ENCODE results near the gene ATG9B.

The ATG9B gene

DNA sequence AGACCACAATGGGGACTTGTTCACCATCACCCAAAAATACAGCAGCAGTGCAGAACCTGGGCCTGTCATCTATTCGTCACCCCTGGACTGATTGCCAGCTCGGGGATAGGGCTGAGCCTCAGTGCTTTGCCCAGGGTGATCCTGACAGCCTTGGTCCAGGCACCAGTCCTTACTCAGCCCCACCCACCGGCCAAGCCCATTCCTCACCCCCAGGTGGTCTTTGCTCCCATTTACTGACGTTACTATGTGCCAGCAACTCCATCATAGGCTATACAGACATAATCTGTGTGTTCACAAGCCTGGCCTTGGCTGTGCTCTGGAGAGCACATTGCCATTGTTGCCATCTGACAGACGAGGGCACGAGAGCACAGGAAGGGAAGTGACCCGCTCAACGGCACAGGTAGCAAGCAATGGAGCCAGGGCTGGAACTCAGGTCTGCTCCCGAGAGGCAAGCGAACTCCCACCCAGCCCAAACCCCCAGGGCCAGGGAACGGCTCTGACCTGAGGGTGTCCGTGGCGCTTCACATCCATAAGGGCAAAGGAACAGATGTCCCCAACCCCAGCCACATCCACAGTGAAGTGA, 6.8 kb downstream of the ATG9B start:
- peaks cover 11% of the 10 kb centered on the region; the same call in 1 of the 2 replicates for H3K4me1 ChIP-seq (ENCODE audit: low read length)
- H3K4me3 ChIP-seq (ENCODE audit: low read length): peak overlapping the region; percentile 29; the same call in 1 of the 2 replicates
- TF ChIP-seq EZH2 (optimal IDR thresholded peaks at IDR 0.05; ENCODE audit: low read depth, low read length): no peak
- TF ChIP-seq EZH2phosphoT487 (IDR thresholded peaks at IDR 0.05; ENCODE audit: low read length): no peak
- TF ChIP-seq, protein P1, sequence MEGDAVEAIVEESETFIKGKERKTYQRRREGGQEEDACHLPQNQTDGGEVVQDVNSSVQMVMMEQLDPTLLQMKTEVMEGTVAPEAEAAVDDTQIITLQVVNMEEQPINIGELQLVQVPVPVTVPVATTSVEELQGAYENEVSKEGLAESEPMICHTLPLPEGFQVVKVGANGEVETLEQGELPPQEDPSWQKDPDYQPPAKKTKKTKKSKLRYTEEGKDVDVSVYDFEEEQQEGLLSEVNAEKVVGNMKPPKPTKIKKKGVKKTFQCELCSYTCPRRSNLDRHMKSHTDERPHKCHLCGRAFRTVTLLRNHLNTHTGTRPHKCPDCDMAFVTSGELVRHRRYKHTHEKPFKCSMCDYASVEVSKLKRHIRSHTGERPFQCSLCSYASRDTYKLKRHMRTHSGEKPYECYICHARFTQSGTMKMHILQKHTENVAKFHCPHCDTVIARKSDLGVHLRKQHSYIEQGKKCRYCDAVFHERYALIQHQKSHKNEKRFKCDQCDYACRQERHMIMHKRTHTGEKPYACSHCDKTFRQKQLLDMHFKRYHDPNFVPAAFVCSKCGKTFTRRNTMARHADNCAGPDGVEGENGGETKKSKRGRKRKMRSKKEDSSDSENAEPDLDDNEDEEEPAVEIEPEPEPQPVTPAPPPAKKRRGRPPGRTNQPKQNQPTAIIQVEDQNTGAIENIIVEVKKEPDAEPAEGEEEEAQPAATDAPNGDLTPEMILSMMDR (IDR thresholded peaks at IDR 0.05; ENCODE audit: low read length): no peak
- H2AFZ ChIP-seq (ENCODE audit: low read length): peak overlapping the region; percentile 66
- H3K27ac ChIP-seq (ENCODE audit: low read length): no peak overlapping the region
- H3K9me2 ChIP-seq (replicated peaks; ENCODE audit: insufficient read depth, low read length): no peaks in the 10 kb centered on the region
- H3K79me2 ChIP-seq (ENCODE audit: low read length): no peaks in the 10 kb centered on the region
- H3K9ac ChIP-seq (ENCODE audit: low read length): no peak overlapping the region
- H3K4me2 ChIP-seq (ENCODE audit: low read depth, low read length): peak overlapping the region; percentile 76
- 0 out of 2 replicates have a peak, but pooled peaks cover 4% of the 10 kb centered on the region for H3F3A ChIP-seq (ENCODE audit: insufficient read depth, low read length)
- H3K9me3 ChIP-seq (replicated peaks; ENCODE audit: insufficient read depth, low read length): no peaks in the 10 kb centered on the region
- DNase-seq: no peak
- H4K20me1 ChIP-seq (ENCODE audit: insufficient read depth, low read length): no peaks in the 10 kb centered on the region
- no peaks in the 10 kb centered on the region for H3K36me3 ChIP-seq (replicated peaks; ENCODE audit: insufficient read depth, low read length)
- peaks cover 61% of the 10 kb centered on the region for H3K27me3 ChIP-seq (replicated peaks; ENCODE audit: insufficient read depth, low read length)

DNA sequence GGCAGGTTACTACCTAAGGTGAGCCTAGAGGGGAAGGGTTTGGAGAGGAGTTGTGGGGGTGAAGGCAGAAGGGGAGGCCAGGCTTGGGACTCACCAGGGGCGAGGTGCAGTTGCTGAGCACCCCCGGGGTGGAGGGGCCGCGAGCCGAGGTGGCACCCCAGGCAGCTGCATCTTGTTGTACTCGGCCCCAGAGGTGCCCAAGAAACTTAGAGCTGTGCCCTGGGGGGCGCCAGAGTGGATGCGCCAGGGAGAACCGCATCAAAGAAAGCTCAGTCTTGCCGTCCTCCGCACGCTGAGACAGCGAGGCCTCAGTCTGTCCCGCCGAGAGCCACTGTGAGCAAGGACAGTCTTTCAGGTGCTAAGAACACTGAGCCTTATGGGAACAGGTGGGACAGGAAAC, 7.4 kb downstream of the ATG9B start:
- no peak overlapping the region for H3K4me3 ChIP-seq (ENCODE audit: low read length)
- no peak for DNase-seq
- H3K4me1 ChIP-seq (ENCODE audit: low read length): peaks cover 11% of the 10 kb centered on the region; the same call in 1 of the 2 replicates
- peaks cover 66% of the 10 kb centered on the region for H3K27me3 ChIP-seq (replicated peaks; ENCODE audit: insufficient read depth, low read length)
- no peak overlapping the region for H3K9ac ChIP-seq (ENCODE audit: low read length)
- no peaks in the 10 kb centered on the region for H3K36me3 ChIP-seq (replicated peaks; ENCODE audit: insufficient read depth, low read length)
- H3F3A ChIP-seq (ENCODE audit: insufficient read depth, low read length): 0 out of 2 replicates have a peak, but pooled peaks cover 4% of the 10 kb centered on the region
- no peaks in the 10 kb centered on the region for H4K20me1 ChIP-seq (ENCODE audit: insufficient read depth, low read length)
- H3K9me2 ChIP-seq (replicated peaks; ENCODE audit: insufficient read depth, low read length): no peaks in the 10 kb centered on the region
- H3K79me2 ChIP-seq (ENCODE audit: low read length): no peaks in the 10 kb centered on the region
- H3K27ac ChIP-seq (ENCODE audit: low read length): no peak overlapping the region
- no peak overlapping the region for H3K4me2 ChIP-seq (ENCODE audit: low read depth, low read length)
- no peak overlapping the region for H2AFZ ChIP-seq (ENCODE audit: low read length)
- TF ChIP-seq EZH2phosphoT487 (IDR thresholded peaks at IDR 0.05; ENCODE audit: low read length): no peak
- TF ChIP-seq EZH2 (optimal IDR thresholded peaks at IDR 0.05; ENCODE audit: low read depth, low read length): no peak
- no peaks in the 10 kb centered on the region for H3K9me3 ChIP-seq (replicated peaks; ENCODE audit: insufficient read depth, low read length)

- Histone ChIP-seq H3K9me2 (replicated peaks; ENCODE audit: insufficient read depth, low read length) (no peaks in the 10 kb centered on the region), H3K4me2 (ENCODE audit: low read depth, low read length) (no peak overlapping the region), H3F3A (ENCODE audit: insufficient read depth, low read length) (0 out of 2 replicates have a peak, but pooled peaks cover 4% of the 10 kb centered on the region), H3K27ac (ENCODE audit: low read length) (no peak overlapping the region), H4K20me1 (ENCODE audit: insufficient read depth, low read length) (no peaks in the 10 kb centered on the region), H2AFZ (ENCODE audit: low read length) (no peak overlapping the region), H3K9me3 (replicated peaks; ENCODE audit: insufficient read depth, low read length) (no peaks in the 10 kb centered on the region), H3K4me3 (ENCODE audit: low read length) (no peak overlapping the region), H3K4me1 (ENCODE audit: low read length) (peaks cover 11% of the 10 kb centered on the region; the same call in 1 of the 2 replicates), H3K79me2 (ENCODE audit: low read length) (no peaks in the 10 kb centered on the region), H3K36me3 (replicated peaks; ENCODE audit: insufficient read depth, low read length) (no peaks in the 10 kb centered on the region), H3K9ac (ENCODE audit: low read length) (no peak overlapping the region), H3K27me3 (replicated peaks; ENCODE audit: insufficient read depth, low read length) (peaks cover 69% of the 10 kb centered on the region)
- DNase-seq: no peak
- TF ChIP-seq EZH2phosphoT487 (IDR thresholded peaks at IDR 0.05; ENCODE audit: low read length): no peak
- TF ChIP-seq, protein P1 (IDR thresholded peaks at IDR 0.05; ENCODE audit: low read length): no peak
- no peak for TF ChIP-seq EZH2 (optimal IDR thresholded peaks at IDR 0.05; ENCODE audit: low read depth, low read length)
Observed at GRCh38 chr7:151016505-151016904, 7.8 kb downstream of the ATG9B start.

DNA sequence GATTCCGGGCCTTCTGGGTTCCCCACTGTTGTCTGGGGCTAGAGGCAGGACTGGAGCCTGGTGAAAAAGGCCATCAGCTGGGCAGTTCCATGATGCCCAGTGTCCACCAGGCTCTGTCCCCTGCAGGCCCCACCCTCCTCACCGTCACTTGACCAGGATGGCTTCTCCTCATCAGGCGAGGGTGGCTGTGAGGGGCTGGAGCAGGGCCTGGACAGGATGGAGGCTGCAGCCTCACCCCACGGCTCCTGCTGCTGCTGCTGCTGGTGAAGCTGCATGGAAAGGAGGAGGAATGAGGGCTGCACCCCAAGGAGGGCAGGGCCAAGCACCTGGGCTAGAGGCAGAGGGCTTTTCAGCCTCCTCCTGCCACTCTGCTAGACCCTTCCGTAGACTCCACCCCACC, 8.3 kb downstream of the ATG9B start:
- H3K27ac ChIP-seq (ENCODE audit: low read length): no peak overlapping the region
- TF ChIP-seq EZH2phosphoT487 (IDR thresholded peaks at IDR 0.05; ENCODE audit: low read length) (no peak), EZH2 (optimal IDR thresholded peaks at IDR 0.05; ENCODE audit: low read depth, low read length) (no peak)
- TF ChIP-seq, protein P1 (IDR thresholded peaks at IDR 0.05; ENCODE audit: low read length): no peak
- H3K9me3 ChIP-seq (replicated peaks; ENCODE audit: insufficient read depth, low read length): no peaks in the 10 kb centered on the region
- no peak overlapping the region for H3K4me2 ChIP-seq (ENCODE audit: low read depth, low read length)
- no peaks in the 10 kb centered on the region for H3K9me2 ChIP-seq (replicated peaks; ENCODE audit: insufficient read depth, low read length)
- no peak overlapping the region for H2AFZ ChIP-seq (ENCODE audit: low read length)
- no peak overlapping the region for H3K9ac ChIP-seq (ENCODE audit: low read length)
- DNase-seq: no peak
- H3K79me2 ChIP-seq (ENCODE audit: low read length): no peaks in the 10 kb centered on the region
- H3K4me3 ChIP-seq (ENCODE audit: low read length): no peak overlapping the region
- no peaks in the 10 kb centered on the region for H4K20me1 ChIP-seq (ENCODE audit: insufficient read depth, low read length)
- peaks cover 64% of the 10 kb centered on the region for H3K27me3 ChIP-seq (replicated peaks; ENCODE audit: insufficient read depth, low read length)
- 0 out of 2 replicates have a peak, but pooled peaks cover 4% of the 10 kb centered on the region for H3F3A ChIP-seq (ENCODE audit: insufficient read depth, low read length)
- peaks cover 11% of the 10 kb centered on the region; the same call in 1 of the 2 replicates for H3K4me1 ChIP-seq (ENCODE audit: low read length)
- no peaks in the 10 kb centered on the region for H3K36me3 ChIP-seq (replicated peaks; ENCODE audit: insufficient read depth, low read length)

All from MM.1S (cell line).